ENCODE data around the gene KLHL30.

DNA sequence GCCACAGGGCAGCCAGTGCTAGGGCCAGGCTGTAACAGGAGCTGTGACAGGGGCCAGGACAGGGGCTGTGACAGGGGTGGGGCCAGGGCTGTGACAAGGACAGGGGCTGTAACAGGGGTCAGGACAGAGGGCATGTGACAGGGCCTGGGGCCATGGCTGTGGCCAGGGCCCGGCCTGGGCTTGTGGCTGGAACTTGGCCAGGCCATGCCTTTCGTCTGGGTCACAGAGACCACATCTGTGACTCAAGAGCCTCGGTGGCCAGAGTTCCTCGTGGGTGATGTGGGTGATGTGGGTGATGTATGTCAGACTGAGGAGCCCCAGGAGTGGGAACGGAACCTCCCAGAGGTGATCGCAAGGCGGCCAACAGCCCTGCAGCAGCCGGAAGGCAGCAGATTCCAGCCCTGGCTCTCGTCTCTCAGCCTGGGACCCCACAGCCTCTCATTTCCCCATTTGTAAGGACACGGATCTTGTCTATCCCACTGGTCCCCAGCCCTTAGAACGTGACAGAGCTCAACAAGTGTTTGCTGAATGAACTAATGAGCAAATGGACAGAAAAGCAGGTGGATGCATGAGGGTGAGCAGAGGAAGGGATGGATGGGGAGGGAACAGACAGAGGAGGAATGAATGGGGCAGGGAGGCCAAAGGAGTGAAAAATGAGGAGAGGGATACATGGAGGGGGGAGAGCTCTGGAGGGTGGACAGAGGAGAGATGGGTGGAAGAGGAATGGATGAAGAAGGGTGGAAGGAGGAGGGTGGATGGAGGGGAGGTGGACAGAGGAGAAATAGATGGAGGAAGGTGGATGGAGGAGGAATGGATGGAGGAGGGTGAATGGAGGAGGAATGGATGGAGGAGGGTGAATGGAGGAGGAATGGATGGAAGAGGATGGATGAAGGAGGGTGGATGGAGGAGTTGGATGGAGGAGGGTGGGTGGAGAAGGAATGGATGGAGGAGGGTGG lies 21.0 kb upstream of the KLHL30 start:
- TF ChIP-seq, protein P1, sequence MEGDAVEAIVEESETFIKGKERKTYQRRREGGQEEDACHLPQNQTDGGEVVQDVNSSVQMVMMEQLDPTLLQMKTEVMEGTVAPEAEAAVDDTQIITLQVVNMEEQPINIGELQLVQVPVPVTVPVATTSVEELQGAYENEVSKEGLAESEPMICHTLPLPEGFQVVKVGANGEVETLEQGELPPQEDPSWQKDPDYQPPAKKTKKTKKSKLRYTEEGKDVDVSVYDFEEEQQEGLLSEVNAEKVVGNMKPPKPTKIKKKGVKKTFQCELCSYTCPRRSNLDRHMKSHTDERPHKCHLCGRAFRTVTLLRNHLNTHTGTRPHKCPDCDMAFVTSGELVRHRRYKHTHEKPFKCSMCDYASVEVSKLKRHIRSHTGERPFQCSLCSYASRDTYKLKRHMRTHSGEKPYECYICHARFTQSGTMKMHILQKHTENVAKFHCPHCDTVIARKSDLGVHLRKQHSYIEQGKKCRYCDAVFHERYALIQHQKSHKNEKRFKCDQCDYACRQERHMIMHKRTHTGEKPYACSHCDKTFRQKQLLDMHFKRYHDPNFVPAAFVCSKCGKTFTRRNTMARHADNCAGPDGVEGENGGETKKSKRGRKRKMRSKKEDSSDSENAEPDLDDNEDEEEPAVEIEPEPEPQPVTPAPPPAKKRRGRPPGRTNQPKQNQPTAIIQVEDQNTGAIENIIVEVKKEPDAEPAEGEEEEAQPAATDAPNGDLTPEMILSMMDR (IDR thresholded peaks at IDR 0.05) = no peak
- no peak for TF ChIP-seq POLR2A (IDR thresholded peaks at IDR 0.05)
